ENCODE data around the gene ACTMAP.

The ACTMAP gene

DNA sequence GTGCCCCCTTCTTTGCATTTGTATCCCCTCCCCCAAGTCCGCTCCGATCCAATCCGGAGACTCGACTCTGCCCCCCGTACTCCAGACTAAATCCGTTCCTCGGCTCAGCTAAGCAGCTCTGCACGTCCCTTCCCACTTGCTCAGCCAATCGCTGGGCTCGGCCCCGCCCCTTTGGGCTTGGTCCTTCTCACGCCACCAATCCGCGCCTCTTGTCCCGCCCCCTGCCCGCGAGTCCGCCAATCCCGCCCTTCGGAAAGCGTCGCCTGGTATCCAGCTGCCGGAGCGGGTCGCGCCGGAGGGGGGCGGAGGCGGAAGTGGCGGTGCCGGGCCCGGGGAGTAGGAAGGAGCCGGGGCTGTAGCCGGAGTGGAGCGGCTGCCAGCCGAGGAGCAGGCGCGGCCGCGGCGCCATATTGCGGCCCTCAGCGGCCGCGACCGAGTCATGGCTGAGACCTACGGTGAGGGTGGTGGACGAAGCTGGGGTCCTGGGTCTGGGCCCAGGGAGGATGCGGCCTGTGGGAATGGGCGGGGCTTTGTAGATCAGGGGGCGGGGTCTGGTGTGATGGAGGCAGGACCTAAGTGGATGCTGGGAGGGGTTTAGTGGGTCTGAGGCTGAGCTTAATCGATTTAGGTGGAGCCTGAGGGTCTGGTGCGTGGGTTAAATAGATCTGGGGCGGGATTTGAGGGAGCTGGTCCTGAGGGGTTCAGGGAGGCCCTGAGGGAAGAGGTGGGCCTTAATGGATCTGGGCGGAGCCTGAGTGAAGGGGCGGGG is 27.8 kb upstream of the ACTMAP start, which contains the start of gene RAB4B (continued):
- TF ChIP-seq ZNF473 (tag by site-specific recombination; IDR thresholded peaks at IDR 0.05) = no peak
- TF ChIP-seq, protein P1, sequence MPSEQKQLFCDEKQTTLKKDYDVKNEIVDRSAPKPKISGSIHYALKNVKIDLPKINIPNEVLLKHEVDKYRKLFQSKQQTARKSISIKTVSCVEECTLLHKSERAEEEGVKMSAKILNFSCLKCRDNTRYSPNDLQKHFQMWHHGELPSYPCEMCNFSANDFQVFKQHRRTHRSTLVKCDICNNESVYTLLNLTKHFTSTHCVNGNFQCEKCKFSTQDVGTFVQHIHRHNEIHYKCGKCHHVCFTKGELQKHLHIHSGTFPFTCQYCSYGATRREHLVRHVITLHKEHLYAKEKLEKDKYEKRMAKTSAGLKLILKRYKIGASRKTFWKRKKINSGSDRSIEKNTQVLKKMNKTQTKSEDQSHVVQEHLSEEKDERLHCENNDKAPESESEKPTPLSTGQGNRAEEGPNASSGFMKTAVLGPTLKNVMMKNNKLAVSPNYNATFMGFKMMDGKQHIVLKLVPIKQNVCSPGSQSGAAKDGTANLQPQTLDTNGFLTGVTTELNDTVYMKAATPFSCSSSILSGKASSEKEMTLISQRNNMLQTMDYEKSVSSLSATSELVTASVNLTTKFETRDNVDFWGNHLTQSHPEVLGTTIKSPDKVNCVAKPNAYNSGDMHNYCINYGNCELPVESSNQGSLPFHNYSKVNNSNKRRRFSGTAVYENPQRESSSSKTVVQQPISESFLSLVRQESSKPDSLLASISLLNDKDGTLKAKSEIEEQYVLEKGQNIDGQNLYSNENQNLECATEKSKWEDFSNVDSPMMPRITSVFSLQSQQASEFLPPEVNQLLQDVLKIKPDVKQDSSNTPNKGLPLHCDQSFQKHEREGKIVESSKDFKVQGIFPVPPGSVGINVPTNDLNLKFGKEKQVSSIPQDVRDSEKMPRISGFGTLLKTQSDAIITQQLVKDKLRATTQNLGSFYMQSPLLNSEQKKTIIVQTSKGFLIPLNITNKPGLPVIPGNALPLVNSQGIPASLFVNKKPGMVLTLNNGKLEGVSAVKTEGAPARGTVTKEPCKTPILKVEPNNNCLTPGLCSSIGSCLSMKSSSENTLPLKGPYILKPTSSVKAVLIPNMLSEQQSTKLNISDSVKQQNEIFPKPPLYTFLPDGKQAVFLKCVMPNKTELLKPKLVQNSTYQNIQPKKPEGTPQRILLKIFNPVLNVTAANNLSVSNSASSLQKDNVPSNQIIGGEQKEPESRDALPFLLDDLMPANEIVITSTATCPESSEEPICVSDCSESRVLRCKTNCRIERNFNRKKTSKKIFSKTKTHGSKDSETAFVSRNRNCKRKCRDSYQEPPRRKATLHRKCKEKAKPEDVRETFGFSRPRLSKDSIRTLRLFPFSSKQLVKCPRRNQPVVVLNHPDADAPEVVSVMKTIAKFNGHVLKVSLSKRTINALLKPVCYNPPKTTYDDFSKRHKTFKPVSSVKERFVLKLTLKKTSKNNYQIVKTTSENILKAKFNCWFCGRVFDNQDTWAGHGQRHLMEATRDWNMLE (tag by site-specific recombination; conservative IDR thresholded peaks at IDR 0.05; ENCODE audit: low read depth) = peak; percentile 31; the same call in 1 of the 2 replicates
- TF ChIP-seq KLF1 (tag by site-specific recombination; IDR thresholded peaks at IDR 0.05) = peak; percentile 79
- no peak for TF ChIP-seq ZSCAN16 (tag by site-specific recombination; IDR thresholded peaks at IDR 0.05)
- TF ChIP-seq REPIN1 (tag by site-specific recombination; IDR thresholded peaks at IDR 0.05; ENCODE audit: low read depth) = no peak
- peak; percentile 65; the same call in 1 of the 2 replicates for TF ChIP-seq KLF7 (tag by site-specific recombination; IDR thresholded peaks at IDR 0.05; ENCODE audit: borderline replicate concordance)
- TF ChIP-seq ZBTB20 (tag by site-specific recombination; IDR thresholded peaks at IDR 0.05) = peak; percentile 100
- peak; percentile 92 for TF ChIP-seq ZNF610 (tag by site-specific recombination; IDR thresholded peaks at IDR 0.05; ENCODE audit: borderline replicate concordance)
- TF ChIP-seq, protein P2, sequence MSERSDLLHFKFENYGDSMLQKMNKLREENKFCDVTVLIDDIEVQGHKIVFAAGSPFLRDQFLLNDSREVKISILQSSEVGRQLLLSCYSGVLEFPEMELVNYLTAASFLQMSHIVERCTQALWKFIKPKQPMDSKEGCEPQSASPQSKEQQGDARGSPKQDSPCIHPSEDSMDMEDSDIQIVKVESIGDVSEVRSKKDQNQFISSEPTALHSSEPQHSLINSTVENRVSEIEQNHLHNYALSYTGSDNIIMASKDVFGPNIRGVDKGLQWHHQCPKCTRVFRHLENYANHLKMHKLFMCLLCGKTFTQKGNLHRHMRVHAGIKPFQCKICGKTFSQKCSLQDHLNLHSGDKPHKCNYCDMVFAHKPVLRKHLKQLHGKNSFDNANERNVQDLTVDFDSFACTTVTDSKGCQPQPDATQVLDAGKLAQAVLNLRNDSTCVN (tag by site-specific recombination; optimal IDR thresholded peaks at IDR 0.05) = peak; percentile 93
- peak; percentile 93 for TF ChIP-seq KLF9 (tag by site-specific recombination; IDR thresholded peaks at IDR 0.05; ENCODE audit: low read depth)
- TF ChIP-seq SETDB1 (IDR thresholded peaks at IDR 0.05; ENCODE audit: insufficient read length, low read length) = no peak
- TF ChIP-seq ZFHX2 (tag by site-specific recombination; conservative IDR thresholded peaks at IDR 0.05) = peak; percentile 78
- TF ChIP-seq, protein P3, sequence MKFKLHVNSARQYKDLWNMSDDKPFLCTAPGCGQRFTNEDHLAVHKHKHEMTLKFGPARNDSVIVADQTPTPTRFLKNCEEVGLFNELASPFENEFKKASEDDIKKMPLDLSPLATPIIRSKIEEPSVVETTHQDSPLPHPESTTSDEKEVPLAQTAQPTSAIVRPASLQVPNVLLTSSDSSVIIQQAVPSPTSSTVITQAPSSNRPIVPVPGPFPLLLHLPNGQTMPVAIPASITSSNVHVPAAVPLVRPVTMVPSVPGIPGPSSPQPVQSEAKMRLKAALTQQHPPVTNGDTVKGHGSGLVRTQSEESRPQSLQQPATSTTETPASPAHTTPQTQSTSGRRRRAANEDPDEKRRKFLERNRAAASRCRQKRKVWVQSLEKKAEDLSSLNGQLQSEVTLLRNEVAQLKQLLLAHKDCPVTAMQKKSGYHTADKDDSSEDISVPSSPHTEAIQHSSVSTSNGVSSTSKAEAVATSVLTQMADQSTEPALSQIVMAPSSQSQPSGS (tag by site-specific recombination; IDR thresholded peaks at IDR 0.05; ENCODE audit: low read depth) = no peak
- TF ChIP-seq SP7 (tag by site-specific recombination; IDR thresholded peaks at IDR 0.05) = peak; percentile 61
- TF ChIP-seq KLF8 (tag by site-specific recombination; IDR thresholded peaks at IDR 0.05) = peak; percentile 95; the same call in 1 of the 2 replicates
- TF ChIP-seq, protein P4, sequence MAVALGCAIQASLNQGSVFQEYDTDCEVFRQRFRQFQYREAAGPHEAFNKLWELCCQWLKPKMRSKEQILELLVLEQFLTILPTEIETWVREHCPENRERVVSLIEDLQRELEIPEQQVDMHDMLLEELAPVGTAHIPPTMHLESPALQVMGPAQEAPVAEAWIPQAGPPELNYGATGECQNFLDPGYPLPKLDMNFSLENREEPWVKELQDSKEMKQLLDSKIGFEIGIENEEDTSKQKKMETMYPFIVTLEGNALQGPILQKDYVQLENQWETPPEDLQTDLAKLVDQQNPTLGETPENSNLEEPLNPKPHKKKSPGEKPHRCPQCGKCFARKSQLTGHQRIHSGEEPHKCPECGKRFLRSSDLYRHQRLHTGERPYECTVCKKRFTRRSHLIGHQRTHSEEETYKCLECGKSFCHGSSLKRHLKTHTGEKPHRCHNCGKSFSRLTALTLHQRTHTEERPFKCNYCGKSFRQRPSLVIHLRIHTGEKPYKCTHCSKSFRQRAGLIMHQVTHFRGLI (tag by site-specific recombination; IDR thresholded peaks at IDR 0.05) = peak; percentile 19; the same call in 1 of the 2 replicates

DNA sequence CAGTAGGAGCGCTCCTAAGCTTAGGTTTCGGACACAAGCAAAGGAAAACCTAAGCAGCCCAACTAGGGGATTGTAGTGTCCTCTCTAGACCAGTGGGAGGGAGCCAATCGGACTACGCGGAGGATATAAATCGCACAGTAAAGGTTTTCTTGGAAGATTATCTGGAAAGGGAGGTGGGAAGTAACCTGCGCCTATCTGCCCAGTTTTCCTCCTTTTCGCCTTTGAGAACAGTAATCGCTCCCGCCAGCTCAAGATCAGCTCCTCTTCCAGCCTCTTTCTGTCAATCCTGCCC is 27.3 kb upstream of the ACTMAP start:
- Histone ChIP-seq H3K9me3 (ENCODE audit: control insufficient read depth, insufficient read depth, low read depth, low read length) (no peaks in the 10 kb centered on the region), H3K4me3 (ENCODE audit: low read depth, low read length) (peak overlapping the region; percentile 32), H3K36me3 (ENCODE audit: control insufficient read depth in 2 of 2, insufficient read depth in 1 of 2, low read length in 2 of 2) (peaks cover 0 to 18% of the 10 kb centered on the region in 2 experiments; a peak in 1 of 3 replicates), H3K27ac (ENCODE audit: extremely low read depth, low read depth, low read length) (peak overlapping the region; percentile 95), H3K4me1 (ENCODE audit: control insufficient read depth, insufficient read depth, low read length) (peaks cover 13% of the 10 kb centered on the region)
- ChIA-PET POLR2A (interaction anchor here (0.5 to 3.2 kb wide), 35 partner anchors 10 to 1779 kb away, joined by 3 to 180 read pairs (median 7); partner anchors contain the start of genes ACTMAP, COQ8B, EGLN2 and ITPKC), CTCF (interaction anchor here (0.5 to 6.4 kb wide), 26 partner anchors 9 to 637 kb away, joined by 3 to 61 read pairs (median 4); partner anchors contain the start of genes EGLN2 and LTBP4)
- TF ChIP-seq ZNF660 (tag by site-specific recombination; IDR thresholded peaks at IDR 0.05) = peak; percentile 91
- peak; percentile 64; the same call in 1 of the 2 replicates for TF ChIP-seq ZNF561 (tag by site-specific recombination; IDR thresholded peaks at IDR 0.05; ENCODE audit: borderline replicate concordance)
- TF ChIP-seq ZNF785 (tag by site-specific recombination; IDR thresholded peaks at IDR 0.05) = 0 out of 2 replicates have a peak, but pooled peaks have one; percentile 19
- TF ChIP-seq ZNF132 (tag by site-specific recombination; IDR thresholded peaks at IDR 0.05; ENCODE audit: borderline replicate concordance) = no peak
- TF ChIP-seq ZNF223 (tag by site-specific recombination; IDR thresholded peaks at IDR 0.05) = peak; percentile 63; the same call in 1 of the 2 replicates
- TF ChIP-seq SP3 (tag by site-specific recombination; IDR thresholded peaks at IDR 0.05) = no peak
- TF ChIP-seq, protein P4 (tag by site-specific recombination; IDR thresholded peaks at IDR 0.05) = peak; percentile 25; the same call in 1 of the 2 replicates
- TF ChIP-seq ZNF529 (tag by site-specific recombination; IDR thresholded peaks at IDR 0.05; ENCODE audit: insufficient replicate concordance) = no peak
- TF ChIP-seq ZNF24 (tag by site-specific recombination; IDR thresholded peaks at IDR 0.05) = 0 out of 2 replicates have a peak, but pooled peaks have one; percentile 53
- TF ChIP-seq ZNF324 (tag by site-specific recombination; IDR thresholded peaks at IDR 0.05) = peak; percentile 68; the same call in 1 of the 2 replicates
